Neural cell (in vitro differentiated cells): ENCODE results near the gene HTR3A. TPM values are rescaled to one million over a fixed set of nuclear protein-coding genes. Genes with fewer than 3 reads are reported as not detected.

Experiments used
- H2AFZ ChIP-seq: fragments of 200-600, 300-800 bp; sonication (generic), shearing (Covaris generic); 2 replicates; pipeline ENCODE4 v1.6.0; 2014; ENCODE audit warnings: low read depth, mild to moderate bottlenecking, antibody characterized with exemption, low read length, moderate library complexity
- H3F3A ChIP-seq: fragments of 200-600 bp; shearing (Covaris generic); 2 replicates; pipeline ENCODE4 v1.6.1; 2016; ENCODE audit warnings: mild to moderate bottlenecking, moderate library complexity, mixed read lengths, antibody characterized with exemption, low read length; ENCODE audit not compliant: insufficient read depth, poor library complexity, severe bottlenecking
- H3K27ac ChIP-seq: fragments of 200-600, 300-800 bp; sonication (generic), shearing (Covaris generic); 2 replicates; pipeline ENCODE4 v1.5.1; 2014; ENCODE audit warnings: mild to moderate bottlenecking, low read length, moderate library complexity
- H3K27me3 ChIP-seq: fragments of 300-800, 200-600 bp; sonication (generic), shearing (Covaris generic); 2 replicates; pipeline ENCODE4 v1.6.0; 2014; ENCODE audit warnings: mild to moderate bottlenecking, low read depth, low read length, moderate library complexity; ENCODE audit not compliant: insufficient read depth
- H3K36me3 ChIP-seq: fragments of 300-800, 200-600 bp; sonication (generic), shearing (Covaris generic); 2 replicates; pipeline ENCODE4 v1.5.1; 2014; ENCODE audit warnings: mild to moderate bottlenecking, antibody characterized with exemption, low read length, moderate library complexity; ENCODE audit not compliant: insufficient read depth
- H3K4me2 ChIP-seq: fragments of 300-800, 200-600 bp; sonication (generic), shearing (Covaris generic); 2 replicates; pipeline ENCODE4 v1.6.0; 2014; ENCODE audit warnings: mild to moderate bottlenecking, low read length
- H3K4me3 ChIP-seq: fragments of 300-800, 200-600 bp; sonication (generic), shearing (Covaris generic); 2 replicates; pipeline ENCODE4 v1.5.1; 2014; ENCODE audit warnings: mild to moderate bottlenecking, low read length, moderate library complexity
- H3K79me2 ChIP-seq: fragments of 200-600 bp; shearing (Covaris generic); replicated peaks from 2 replicates; pipeline ENCODE4 v1.6.0; 2014; ENCODE audit warnings: mild to moderate bottlenecking, low read length, moderate library complexity; ENCODE audit not compliant: insufficient read depth
- H3K9ac ChIP-seq: fragments of 300-800, 200-600 bp; sonication (generic), shearing (Covaris generic); 2 replicates; pipeline ENCODE4 v1.6.1; 2016; ENCODE audit warnings: mild to moderate bottlenecking, low read length, mixed read lengths
- H3K9me2 ChIP-seq: fragments of 200-600 bp; shearing (Covaris generic); 2 replicates; pipeline ENCODE4 v1.6.1; 2016; ENCODE audit warnings: mild to moderate bottlenecking, low read length, mixed read lengths; ENCODE audit not compliant: insufficient read depth
- H3K9me3 ChIP-seq: fragments of 200-600, 300-800 bp; sonication (generic), shearing (Covaris generic); 2 replicates; pipeline ENCODE4 v1.6.1; 2016; ENCODE audit warnings: mild to moderate bottlenecking, mixed run types, low read length, moderate library complexity, mixed read lengths
- H4K20me1 ChIP-seq: fragments of 200-600 bp; shearing (Covaris generic); 2 replicates; pipeline ENCODE4 v1.6.1; 2016; ENCODE audit warnings: mild to moderate bottlenecking, mixed run types; ENCODE audit not compliant: insufficient read depth
- EP300 ChIP-seq: fragments of 450-650 bp; conservative IDR thresholded peaks from 2 replicates; pipeline ENCODE4 v1.6.1; 2014; ENCODE audit warnings: antibody characterized with exemption, mild to moderate bottlenecking, moderate library complexity; ENCODE audit not compliant: poor library complexity, severe bottlenecking
- EZH2 ChIP-seq: fragments of 200-600, 300-800 bp; shearing (Covaris generic), sonication (generic); IDR thresholded peaks from 2 replicates; pipeline ENCODE4 v1.6.1; 2014; ENCODE audit warnings: antibody characterized with exemption, low read length, borderline replicate concordance, mild to moderate bottlenecking; ENCODE audit not compliant: insufficient read depth, poor library complexity, severe bottlenecking
- MXI1 ChIP-seq: fragments of 450-650 bp; conservative IDR thresholded peaks from 2 replicates; pipeline ENCODE4 v1.6.1; 2014; ENCODE audit warnings: antibody characterized with exemption, mild to moderate bottlenecking; ENCODE audit not compliant: poor library complexity, severe bottlenecking
- POLR2AphosphoS5 ChIP-seq: IDR thresholded peaks from 2 replicates; pipeline ENCODE4 v1.6.1; 2012
- RAD21 ChIP-seq: fragments of 450-650 bp; conservative IDR thresholded peaks from 2 replicates; pipeline ENCODE4 v1.6.1; 2014; ENCODE audit warnings: antibody characterized with exemption, mild to moderate bottlenecking, moderate library complexity
- SMC3 ChIP-seq: fragments of 450-650 bp; conservative IDR thresholded peaks from 2 replicates; pipeline ENCODE4 v1.6.1; 2014; ENCODE audit warnings: antibody characterized with exemption, mild to moderate bottlenecking, moderate library complexity; ENCODE audit not compliant: poor library complexity
- TAF1 ChIP-seq: IDR thresholded peaks from 2 replicates; pipeline ENCODE4 v1.6.1; 2012; ENCODE audit warnings: low read depth
- polyA plus RNA-seq: library from polyadenylated mRNA; depleted of rRNA; stranded (reverse); fragments of >200 nt; gene quantifications from 2 replicates; pipeline ENCODE4 v1.2.3, GENCODE V29; 2014
- TF ChIP-seq, protein P1 (sequence below): fragments of 450-650 bp; IDR thresholded peaks from 2 replicates; pipeline ENCODE4 v1.5.1; 2014; ENCODE audit warnings: antibody characterized with exemption, mild to moderate bottlenecking, moderate library complexity; ENCODE audit not compliant: poor library complexity, severe bottlenecking
- TF ChIP-seq, protein P2 (sequence below): IDR thresholded peaks from 2 replicates; pipeline ENCODE4 v1.6.1; 2012; ENCODE audit warnings: borderline replicate concordance

The HTR3A gene
- polyA plus RNA-seq, 1 donor from 2014 or later = not detected

DNA sequence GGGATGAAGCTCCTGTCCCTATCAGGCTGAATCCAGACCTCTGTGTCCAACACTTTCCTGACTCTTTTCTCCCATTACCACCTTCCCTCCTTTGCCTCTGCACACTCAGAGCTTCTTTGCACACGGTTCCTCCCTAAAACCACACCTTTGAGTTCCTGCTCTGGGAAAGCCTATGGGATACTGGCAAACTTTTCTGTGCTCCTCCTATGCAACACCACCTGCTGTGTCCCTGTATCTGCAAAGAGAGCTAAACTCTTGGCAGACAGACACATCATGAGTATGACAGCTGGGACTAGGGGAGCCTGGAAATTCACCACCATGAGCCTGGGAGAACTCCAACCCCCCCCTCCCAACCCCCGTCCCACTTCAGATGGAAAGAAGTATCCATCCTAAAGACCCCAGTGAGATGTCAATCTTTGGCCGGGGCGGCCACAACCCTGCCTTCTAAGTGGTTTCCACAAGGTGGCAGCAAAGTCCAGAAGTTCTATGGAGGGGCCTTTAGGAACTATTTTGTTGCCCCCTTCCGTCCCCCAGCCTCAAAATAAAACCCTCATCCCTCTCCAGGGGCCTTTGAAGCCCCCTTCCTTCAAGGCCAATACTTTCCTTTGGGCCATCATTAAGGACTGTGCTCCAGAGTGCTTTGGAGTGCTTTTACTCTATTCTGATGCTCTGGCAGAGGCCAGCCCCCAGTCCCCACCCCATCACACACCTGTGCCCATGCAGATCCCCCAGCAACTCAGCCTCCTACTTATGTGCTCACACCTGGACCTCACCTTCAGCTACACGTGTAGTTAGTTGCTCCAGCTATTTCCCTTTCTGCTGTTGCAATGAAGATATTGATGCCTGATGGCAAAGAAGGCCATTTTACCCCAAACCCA lies 19.4 kb downstream of the HTR3A start:
- H4K20me1 ChIP-seq = no peaks in the 10 kb centered on the region
- H3K9me2 ChIP-seq = no peaks in the 10 kb centered on the region
- H3K36me3 ChIP-seq = no peaks in the 10 kb centered on the region
- H2AFZ ChIP-seq = no peak overlapping the region
- no peaks in the 10 kb centered on the region for H3F3A ChIP-seq
- no peaks in the 10 kb centered on the region for H3K9me3 ChIP-seq
- H3K27ac ChIP-seq = no peak overlapping the region
- no peaks in the 10 kb centered on the region for H3K79me2 ChIP-seq
- no peak overlapping the region for H3K4me3 ChIP-seq
- H3K9ac ChIP-seq = no peak overlapping the region
- no peaks in the 10 kb centered on the region for H3K27me3 ChIP-seq
- TF ChIP-seq SMC3 (peak; percentile 97), MXI1 (no peak), TAF1 (no peak), RAD21 (peak; percentile 92)
- TF ChIP-seq, protein P1, sequence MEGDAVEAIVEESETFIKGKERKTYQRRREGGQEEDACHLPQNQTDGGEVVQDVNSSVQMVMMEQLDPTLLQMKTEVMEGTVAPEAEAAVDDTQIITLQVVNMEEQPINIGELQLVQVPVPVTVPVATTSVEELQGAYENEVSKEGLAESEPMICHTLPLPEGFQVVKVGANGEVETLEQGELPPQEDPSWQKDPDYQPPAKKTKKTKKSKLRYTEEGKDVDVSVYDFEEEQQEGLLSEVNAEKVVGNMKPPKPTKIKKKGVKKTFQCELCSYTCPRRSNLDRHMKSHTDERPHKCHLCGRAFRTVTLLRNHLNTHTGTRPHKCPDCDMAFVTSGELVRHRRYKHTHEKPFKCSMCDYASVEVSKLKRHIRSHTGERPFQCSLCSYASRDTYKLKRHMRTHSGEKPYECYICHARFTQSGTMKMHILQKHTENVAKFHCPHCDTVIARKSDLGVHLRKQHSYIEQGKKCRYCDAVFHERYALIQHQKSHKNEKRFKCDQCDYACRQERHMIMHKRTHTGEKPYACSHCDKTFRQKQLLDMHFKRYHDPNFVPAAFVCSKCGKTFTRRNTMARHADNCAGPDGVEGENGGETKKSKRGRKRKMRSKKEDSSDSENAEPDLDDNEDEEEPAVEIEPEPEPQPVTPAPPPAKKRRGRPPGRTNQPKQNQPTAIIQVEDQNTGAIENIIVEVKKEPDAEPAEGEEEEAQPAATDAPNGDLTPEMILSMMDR = peak; percentile 91
- TF ChIP-seq, protein P2, sequence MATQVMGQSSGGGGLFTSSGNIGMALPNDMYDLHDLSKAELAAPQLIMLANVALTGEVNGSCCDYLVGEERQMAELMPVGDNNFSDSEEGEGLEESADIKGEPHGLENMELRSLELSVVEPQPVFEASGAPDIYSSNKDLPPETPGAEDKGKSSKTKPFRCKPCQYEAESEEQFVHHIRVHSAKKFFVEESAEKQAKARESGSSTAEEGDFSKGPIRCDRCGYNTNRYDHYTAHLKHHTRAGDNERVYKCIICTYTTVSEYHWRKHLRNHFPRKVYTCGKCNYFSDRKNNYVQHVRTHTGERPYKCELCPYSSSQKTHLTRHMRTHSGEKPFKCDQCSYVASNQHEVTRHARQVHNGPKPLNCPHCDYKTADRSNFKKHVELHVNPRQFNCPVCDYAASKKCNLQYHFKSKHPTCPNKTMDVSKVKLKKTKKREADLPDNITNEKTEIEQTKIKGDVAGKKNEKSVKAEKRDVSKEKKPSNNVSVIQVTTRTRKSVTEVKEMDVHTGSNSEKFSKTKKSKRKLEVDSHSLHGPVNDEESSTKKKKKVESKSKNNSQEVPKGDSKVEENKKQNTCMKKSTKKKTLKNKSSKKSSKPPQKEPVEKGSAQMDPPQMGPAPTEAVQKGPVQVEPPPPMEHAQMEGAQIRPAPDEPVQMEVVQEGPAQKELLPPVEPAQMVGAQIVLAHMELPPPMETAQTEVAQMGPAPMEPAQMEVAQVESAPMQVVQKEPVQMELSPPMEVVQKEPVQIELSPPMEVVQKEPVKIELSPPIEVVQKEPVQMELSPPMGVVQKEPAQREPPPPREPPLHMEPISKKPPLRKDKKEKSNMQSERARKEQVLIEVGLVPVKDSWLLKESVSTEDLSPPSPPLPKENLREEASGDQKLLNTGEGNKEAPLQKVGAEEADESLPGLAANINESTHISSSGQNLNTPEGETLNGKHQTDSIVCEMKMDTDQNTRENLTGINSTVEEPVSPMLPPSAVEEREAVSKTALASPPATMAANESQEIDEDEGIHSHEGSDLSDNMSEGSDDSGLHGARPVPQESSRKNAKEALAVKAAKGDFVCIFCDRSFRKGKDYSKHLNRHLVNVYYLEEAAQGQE = no peak
- H3K4me2 ChIP-seq = no peak overlapping the region

DNA sequence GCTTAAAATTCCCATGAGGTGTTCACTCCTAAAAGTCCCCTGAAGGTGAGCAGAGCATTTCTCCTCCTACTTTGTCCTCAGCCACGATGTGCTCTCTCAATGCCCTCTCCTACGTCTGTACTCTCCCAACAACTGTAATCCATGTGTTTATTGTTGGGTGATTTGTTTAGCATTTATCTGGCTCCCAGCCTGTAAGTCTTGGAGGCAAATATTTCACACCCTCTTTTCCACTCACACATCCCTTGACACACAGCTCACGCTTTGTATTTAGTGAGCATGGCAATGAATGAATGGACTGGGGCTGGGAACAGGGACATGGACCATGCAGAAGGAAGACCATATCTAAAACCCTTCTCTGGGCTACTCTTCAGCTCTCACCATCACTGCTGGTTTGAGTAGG lies 22.6 kb downstream of the HTR3A start:
- no peak overlapping the region for H2AFZ ChIP-seq
- TF ChIP-seq SMC3 (no peak), MXI1 (no peak), RAD21 (no peak), EP300 (no peak), POLR2AphosphoS5 (no peak), TAF1 (no peak), EZH2 (no peak)
- TF ChIP-seq, protein P1 = no peak
- TF ChIP-seq, protein P2 = no peak

More for the DNA sequence above, 22.6 kb downstream of the HTR3A start:
- no peaks in the 10 kb centered on the region for H3K36me3 ChIP-seq
- H3K9me2 ChIP-seq = no peaks in the 10 kb centered on the region
- no peaks in the 10 kb centered on the region for H3K9me3 ChIP-seq
- no peaks in the 10 kb centered on the region for H3K27me3 ChIP-seq
- H3K27ac ChIP-seq = no peak overlapping the region
- H3F3A ChIP-seq = no peaks in the 10 kb centered on the region
- H3K9ac ChIP-seq = no peak overlapping the region
- H3K79me2 ChIP-seq = no peaks in the 10 kb centered on the region
- no peak overlapping the region for H3K4me3 ChIP-seq
- no peaks in the 10 kb centered on the region for H4K20me1 ChIP-seq
- no peak overlapping the region for H3K4me2 ChIP-seq
